PC-9 (cell line): ENCODE data around the gene FBLN2.

Experiments
- EZH2 ChIP-seq: fragments of 200-600 bp; sonication (generic); IDR thresholded peaks from 2 replicates; pipeline ENCODE4 v1.8.0; 2017; ENCODE audit warnings: antibody characterized with exemption, low read depth
- TF ChIP-seq, protein P1 (sequence below): fragments of 200-600 bp; sonication (generic); conservative IDR thresholded peaks from 2 replicates; pipeline ENCODE4 v1.6.1; 2017; ENCODE audit warnings: mixed run types, antibody characterized with exemption, mild to moderate bottlenecking, moderate library complexity

DNA sequence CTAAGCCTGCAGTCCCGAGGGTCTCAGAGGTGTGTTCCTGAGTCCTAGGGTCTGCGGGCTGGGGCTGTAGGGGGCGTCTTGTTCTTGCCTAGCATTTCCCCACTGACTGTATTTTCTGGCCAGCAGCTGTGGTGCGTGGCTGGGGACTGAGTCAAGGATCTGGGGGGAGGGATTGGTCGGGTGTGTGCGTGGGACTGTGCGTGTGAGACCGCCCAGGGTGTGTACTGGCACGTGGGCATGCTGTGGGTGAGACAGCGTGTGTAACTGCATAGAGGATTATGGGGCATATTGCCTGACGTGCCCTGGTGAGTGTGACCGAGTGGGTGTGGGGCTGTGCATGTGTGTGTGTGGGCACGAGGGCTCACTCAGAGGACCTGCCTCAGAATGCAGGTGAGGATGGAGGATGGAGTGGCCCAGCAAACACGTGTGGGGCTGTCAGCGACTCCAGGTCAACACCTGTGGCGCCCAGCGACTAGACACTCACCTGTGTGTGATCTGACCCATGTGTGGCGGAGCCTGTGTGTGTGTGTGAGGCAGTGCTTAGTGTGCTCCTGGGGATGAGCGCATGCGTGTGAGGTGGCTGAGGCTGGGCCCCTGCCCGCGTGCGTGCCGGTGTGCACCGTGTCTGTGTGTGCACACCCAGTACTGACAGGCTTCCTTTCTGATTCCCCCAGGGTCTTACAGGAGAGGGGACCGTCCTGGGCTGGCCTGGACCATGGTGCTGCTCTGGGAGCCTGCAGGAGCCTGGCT lies 20.9 kb downstream of the FBLN2 start:
- TF ChIP-seq, protein P1, sequence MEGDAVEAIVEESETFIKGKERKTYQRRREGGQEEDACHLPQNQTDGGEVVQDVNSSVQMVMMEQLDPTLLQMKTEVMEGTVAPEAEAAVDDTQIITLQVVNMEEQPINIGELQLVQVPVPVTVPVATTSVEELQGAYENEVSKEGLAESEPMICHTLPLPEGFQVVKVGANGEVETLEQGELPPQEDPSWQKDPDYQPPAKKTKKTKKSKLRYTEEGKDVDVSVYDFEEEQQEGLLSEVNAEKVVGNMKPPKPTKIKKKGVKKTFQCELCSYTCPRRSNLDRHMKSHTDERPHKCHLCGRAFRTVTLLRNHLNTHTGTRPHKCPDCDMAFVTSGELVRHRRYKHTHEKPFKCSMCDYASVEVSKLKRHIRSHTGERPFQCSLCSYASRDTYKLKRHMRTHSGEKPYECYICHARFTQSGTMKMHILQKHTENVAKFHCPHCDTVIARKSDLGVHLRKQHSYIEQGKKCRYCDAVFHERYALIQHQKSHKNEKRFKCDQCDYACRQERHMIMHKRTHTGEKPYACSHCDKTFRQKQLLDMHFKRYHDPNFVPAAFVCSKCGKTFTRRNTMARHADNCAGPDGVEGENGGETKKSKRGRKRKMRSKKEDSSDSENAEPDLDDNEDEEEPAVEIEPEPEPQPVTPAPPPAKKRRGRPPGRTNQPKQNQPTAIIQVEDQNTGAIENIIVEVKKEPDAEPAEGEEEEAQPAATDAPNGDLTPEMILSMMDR, result no peak
- no peak for TF ChIP-seq EZH2
